Measurements from ENCODE around the gene ELMO1. TPM values are rescaled to one million over a fixed set of nuclear protein-coding genes. Genes with fewer than 3 reads are reported as not detected.
A peak's percentile ranks its signal among the peaks of the same experiment; 100 is the strongest.

The ELMO1 gene
- total RNA-seq, 1 donor, result 508 TPM

GRCh38 chr7:36943591-36944435 is 504.9 kb downstream of the ELMO1 start:
- no peak for DNase-seq (ENCODE audit: low read depth in 2 of 3, low spot score in 2 of 3)

- no peak for DNase-seq (ENCODE audit: low read depth in 2 of 3, low spot score in 2 of 3)
These were observed 505.7 kb downstream of the ELMO1 start for GRCh38 chr7:36942955-36943354.

DNA sequence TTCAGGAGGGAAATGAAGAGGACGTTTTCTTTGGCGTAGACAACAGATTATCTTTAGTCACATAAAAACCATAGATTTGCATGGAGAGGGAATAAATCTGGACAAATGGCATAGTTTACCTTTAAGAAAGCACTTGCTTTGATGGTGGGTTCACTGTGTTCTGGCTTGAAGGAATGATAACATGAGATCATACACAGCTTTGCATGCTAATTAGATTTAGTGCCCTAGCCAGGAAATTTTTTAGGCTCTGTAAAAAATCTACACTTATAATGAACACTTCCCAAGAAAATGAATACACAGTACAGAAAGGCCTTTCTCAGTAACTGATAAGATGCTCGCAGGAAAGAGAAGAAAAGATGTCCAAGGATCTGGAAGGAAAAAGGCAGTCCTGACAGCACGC is 506.1 kb downstream of the ELMO1 start:
- no peak for DNase-seq (ENCODE audit: low read depth in 2 of 3, low spot score in 2 of 3)

DNA sequence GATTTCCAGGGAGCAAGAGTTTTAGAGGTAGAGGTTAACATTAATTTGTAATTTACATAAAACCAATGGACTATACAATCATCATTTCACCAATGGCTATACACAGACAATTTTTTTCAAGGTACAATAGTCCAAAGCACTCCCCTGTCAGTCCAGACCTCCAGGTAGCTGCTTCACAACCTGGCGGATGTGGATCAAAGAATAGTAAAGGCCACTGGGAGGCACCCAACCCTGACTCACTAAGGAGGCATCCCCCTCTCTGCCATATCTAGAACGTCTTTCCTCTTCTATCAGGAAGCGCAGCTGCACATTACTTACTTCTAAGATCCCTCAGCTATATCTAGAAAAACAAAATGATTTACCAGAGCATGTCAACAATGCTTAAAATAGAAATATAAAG is 506.6 kb downstream of the ELMO1 start:
- DNase-seq (ENCODE audit: low read depth in 2 of 3, low spot score in 2 of 3), result no peak

DNA sequence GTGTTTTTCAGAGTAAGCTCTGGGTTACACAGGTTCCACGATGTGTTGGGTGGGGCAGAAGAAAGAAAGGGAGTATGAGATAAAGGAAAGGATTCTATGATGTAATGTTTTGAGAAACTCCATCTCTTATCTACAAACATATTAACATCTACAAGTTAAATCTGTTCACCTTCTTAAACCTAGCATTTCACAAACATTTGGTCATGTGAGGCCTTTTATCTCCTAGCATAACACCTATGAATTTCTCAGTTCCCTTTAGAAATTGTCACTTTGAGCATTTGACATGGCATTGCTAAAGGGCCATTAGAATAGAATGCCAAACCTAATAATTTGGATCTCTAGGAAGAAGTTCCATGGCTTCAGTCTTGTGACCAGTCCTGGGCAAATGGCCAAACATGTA is 507.3 kb downstream of the ELMO1 start:
- no peak for DNase-seq (ENCODE audit: low read depth in 2 of 3, low spot score in 2 of 3)

GRCh38 chr7:36939816-36940215 is 508.8 kb downstream of the ELMO1 start:
- no peak for DNase-seq (ENCODE audit: low read depth in 2 of 3, low spot score in 2 of 3)

DNA sequence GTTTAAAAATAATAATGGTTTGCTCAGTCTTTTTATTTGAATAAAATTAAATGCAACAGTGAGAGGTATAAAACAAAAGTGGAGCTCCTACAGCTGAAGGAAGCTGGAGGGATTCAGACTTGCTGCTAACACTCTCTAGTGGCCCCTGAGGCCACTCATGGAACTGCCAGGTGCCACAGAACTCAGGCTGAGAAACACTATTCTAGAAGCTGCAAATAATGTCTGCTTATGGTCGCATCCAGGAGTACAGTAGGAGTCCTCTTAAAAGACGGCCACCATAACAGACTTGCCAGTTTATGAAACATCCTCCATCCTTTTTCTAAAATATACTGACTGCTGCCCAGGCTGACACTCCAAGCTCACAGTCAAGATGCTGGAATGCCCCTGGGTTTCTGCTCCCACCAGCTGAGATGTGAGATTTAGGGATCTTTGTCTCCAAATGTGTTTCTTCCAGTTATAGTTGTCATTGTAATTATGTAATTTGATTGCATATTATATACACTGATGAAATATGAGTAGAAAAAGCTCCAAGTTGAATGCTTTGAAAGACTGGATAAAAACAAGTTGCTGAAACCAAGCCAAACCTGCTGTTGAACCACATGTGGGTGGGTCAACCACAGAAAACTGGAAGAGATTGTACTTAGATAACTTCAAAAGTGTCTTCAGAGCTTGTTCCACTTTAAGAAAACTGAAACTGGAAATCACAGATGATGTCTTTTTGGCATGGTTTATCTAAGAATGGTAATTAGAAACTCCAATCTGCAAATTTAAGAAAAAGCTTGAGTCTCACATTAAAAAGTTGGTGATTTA is 510.7 kb downstream of the ELMO1 start:
- DNase-seq (ENCODE audit: low read depth in 2 of 3, low spot score in 2 of 3), result peak in 2 of 3 donors; percentile 5 to 29

- DNase-seq (ENCODE audit: low read depth in 2 of 3, low spot score in 2 of 3), result no peak
These were observed 516.8 kb downstream of the ELMO1 start for GRCh38 chr7:36931892-36932291.

GRCh38 chr7:36929791-36930190 is 518.9 kb downstream of the ELMO1 start:
- DNase-seq (ENCODE audit: low read depth in 2 of 3, low spot score in 2 of 3), result no peak

DNA sequence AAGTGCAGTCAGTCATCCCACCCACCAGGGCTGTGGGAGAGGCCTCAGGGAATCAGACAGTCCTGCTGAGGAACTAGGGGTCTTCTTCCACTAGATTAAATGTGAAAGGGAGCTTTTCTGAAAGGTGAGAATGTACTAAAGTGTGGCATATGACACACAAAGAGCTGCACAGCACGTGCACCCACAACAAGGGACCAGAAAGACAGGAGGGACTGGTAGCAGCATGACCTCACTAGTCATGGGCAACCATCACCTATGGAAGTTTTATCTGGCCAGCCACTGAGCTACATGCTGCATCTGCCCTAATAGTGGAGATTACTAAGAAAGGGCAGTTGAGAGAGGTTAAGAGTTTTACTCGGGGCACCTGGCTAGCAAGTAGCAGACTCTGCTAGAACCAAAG is 519.9 kb downstream of the ELMO1 start:
- no peak for DNase-seq (ENCODE audit: low read depth in 2 of 3, low spot score in 2 of 3)

DNA sequence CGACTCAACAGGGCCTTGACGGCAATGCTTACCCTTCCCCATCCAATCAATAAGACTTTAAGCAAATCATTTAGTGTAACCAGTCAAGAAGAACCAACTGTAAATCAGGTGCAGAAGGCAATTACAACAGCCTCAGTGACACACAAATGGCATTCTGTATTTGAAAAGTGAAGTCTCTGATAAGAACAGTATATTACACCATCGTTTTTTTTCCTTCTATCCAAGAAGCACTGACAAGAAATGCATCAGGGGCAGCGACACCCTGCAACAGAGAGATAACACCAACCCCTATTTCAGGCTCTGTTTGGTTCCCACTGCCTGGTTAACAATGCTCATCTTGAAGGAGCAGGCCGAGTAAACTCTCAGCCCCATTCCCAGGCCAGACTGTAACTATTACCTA is 520.4 kb downstream of the ELMO1 start:
- DNase-seq (ENCODE audit: low read depth in 2 of 3, low spot score in 2 of 3), result peak in 2 of 3 donors; percentile 18 to 21

- DNase-seq (ENCODE audit: low read depth in 2 of 3, low spot score in 2 of 3), result no peak
These were observed 523.0 kb downstream of the ELMO1 start for GRCh38 chr7:36925691-36926090.

- DNase-seq (ENCODE audit: low read depth in 2 of 3, low spot score in 2 of 3), result no peak
These were observed 523.5 kb downstream of the ELMO1 start for GRCh38 chr7:36925207-36925606.

DNA sequence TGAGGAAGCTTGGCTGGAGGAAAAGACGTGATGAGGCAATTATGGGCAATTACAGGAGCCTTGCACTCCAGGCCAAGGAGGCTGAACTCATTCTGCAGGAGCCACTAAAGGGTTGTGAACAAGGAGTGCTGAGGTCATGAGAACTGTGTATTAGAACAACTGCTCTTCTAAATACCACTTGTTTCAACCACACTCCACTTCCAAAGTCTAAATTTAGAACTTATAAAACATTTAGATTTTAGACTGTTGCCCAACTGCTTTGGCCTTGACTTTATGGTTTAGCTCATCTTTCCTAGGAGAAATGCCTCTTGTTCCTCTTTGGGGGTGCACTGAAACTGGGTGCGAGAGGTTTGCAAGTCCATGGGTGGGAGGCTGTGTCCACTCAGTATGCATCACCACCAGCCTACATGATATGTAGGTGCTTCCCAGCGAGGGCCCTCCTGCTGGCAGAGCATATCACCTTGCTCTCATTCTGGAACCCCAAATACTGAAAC is 524.7 kb downstream of the ELMO1 start:
- DNase-seq (ENCODE audit: low read depth in 2 of 3, low spot score in 2 of 3), result no peak

- DNase-seq (ENCODE audit: low read depth in 2 of 3, low spot score in 2 of 3), result no peak
These were observed 525.5 kb downstream of the ELMO1 start for GRCh38 chr7:36923185-36923584.

GRCh38 chr7:36920433-36920832 is 528.2 kb downstream of the ELMO1 start:
- no peak for DNase-seq (ENCODE audit: low read depth in 2 of 3, low spot score in 2 of 3)

- no peak for DNase-seq (ENCODE audit: low read depth in 2 of 3, low spot score in 2 of 3)
These were observed 528.9 kb downstream of the ELMO1 start for GRCh38 chr7:36919738-36920137.

DNA sequence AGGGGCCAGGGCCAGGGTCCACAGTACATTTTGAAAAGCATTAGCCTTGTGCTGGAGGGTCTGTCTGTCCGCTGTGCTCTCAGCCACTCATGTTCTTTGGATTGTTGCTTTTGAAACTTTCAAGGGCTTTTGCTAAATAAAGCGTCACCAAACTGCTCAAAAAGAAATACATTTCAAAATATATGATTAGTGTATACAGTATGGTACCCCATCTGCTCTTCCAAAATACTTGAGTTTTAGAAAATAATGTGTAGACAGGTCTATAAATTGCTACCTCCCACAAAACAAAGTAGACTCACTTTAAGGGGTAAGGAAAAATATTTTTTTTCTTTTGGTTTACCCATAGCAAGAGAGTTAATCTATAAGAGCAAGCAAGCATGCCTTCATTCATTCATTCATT is 530.1 kb downstream of the ELMO1 start:
- no peak for DNase-seq (ENCODE audit: low read depth in 2 of 3, low spot score in 2 of 3)

- DNase-seq (ENCODE audit: low read depth in 2 of 3, low spot score in 2 of 3), result no peak
These were observed 532.0 kb downstream of the ELMO1 start for GRCh38 chr7:36916619-36917018.

- no peak for DNase-seq (ENCODE audit: low read depth in 2 of 3, low spot score in 2 of 3)
These were observed 532.5 kb downstream of the ELMO1 start for GRCh38 chr7:36916116-36916515.

DNA sequence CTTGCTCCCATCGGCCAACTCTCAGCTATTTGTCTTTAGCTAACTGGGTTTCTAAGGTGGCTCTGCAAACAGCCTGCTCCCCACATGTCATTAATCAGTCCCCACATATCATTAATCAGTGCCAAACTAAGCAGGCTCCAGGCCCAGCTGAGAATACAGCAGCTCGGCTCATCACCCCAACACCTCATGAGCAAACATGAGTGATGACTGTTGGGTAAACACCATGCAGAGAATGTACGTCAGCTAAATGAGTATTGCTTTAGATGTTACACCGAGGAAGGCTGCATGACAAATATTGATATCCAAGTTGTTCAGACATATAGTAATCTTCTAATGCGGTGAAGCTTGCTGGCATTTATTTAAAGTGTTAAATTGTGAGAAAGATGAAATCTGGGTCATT is 536.9 kb downstream of the ELMO1 start:
- DNase-seq (ENCODE audit: low read depth in 2 of 3, low spot score in 2 of 3), result no peak

- DNase-seq (ENCODE audit: low read depth in 2 of 3, low spot score in 2 of 3), result no peak
These were observed 537.8 kb downstream of the ELMO1 start for GRCh38 chr7:36910859-36911258.
